GM18868 (cell line): ENCODE data around the gene MKNK2.
A peak's percentile ranks its signal among the peaks of the same experiment; 100 is the strongest.
"Not testable (repeated sequence)": the region's sequence is repeated elsewhere in the genome, so short reads cannot be mapped to it uniquely, and the experiment has no call there.

Source experiments
- ATAC-seq: cut with Tn5 transposase; IDR thresholded peaks from one replicate; pipeline ENCODE4 v1.9.1; 2021; ENCODE audit warnings: mild to moderate bottlenecking, moderate library complexity; ENCODE audit not compliant: unreplicated experiment

Gene MKNK2

GRCh38 chr19:2050991-2051772, at the start of gene MKNK2:
MKNK2 (minus strand) TSS chr19:2051244; CDS start chr19:2050851, 393 bp downstream.
- peak; percentile 44 for ATAC-seq

DNA sequence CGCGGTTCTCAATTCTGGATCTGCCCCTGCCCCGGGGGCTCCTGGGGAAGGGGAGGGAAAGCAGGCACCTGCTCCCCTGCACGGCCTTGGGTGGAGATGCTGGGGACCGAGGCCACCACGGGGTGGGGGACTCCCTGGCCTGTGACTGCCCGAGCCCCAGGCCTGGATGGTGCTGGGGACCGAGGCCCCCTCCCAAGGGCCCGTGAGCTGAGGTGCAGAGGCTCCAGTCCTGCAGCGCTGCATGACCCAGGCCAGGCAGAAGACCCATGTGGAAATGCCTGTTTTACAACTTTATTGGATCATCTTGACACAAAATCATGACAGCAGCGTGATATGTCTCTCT, 49.6 kb upstream of the MKNK2 start:
- no peak for ATAC-seq

GRCh38 chr19:2099937-2100718, 49.1 kb upstream of the MKNK2 start:
- ATAC-seq: no peak

- no peak for ATAC-seq
These were observed 48.0 kb upstream of the MKNK2 start for GRCh38 chr19:2099054-2099501.

DNA sequence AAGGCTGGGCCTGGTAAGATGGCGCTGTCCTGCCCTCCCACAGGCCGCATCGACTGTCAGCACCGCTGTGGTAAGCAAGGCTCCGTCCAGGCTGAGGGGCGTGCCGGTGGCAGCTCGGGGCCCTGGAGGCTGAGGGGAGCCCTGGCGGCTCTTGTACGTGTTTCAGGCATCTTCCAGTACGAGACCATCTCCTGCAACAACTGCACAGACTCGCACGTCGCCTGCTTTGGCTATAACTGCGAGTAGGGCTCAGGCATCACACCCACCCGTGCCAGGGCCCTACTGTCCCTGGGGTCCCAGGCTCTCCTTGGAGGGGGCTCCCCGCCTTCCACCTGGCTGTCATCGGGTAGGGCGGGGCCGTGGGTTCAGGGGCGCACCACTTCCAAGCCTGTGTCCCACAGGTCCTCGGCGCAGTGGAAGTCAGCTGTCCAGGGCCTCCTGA, 46.9 kb upstream of the MKNK2 start:
- no peak for ATAC-seq

DNA sequence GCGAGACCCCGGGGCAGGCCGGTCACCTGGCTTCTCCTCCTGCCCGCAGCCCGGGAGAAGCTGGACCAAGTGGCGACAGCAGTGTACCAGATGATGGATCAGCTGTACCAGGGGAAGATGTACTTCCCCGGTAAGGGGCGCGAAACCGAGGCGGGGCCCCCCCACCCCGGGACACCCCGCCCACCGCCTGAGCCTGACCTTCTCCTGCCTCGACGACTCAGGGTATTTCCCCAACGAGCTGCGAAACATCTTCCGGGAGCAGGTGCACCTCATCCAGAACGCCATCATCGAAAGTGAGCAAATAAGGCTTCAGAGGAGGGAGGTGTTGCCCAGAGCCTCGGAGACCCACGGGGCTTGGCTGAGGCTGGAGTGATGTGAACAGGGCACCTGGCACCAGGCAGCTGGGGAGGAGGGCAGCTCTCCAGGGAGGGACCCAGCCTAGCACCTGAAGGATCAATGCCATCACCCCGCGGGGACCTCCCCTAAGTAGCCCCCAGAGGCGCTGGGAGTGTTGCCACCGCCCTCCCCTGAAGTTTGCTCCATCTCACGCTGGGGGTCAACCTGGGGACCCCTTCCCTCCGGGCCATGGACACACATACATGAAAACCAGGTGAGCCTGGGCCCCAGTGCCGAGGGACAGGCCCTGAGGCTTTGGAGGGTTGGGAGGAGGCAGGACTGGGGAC, 46.3 kb upstream of the MKNK2 start:
- ATAC-seq: no peak

- peak; percentile 68 for ATAC-seq
These were observed 45.6 kb upstream of the MKNK2 start, which contains the start of gene IZUMO4 for GRCh38 chr19:2096480-2097202. IZUMO4 (plus strand) TSS chr19:2096915; CDS start chr19:2096946, 31 bp downstream.

- peak; percentile 31 for ATAC-seq
These were observed 45.0 kb upstream of the MKNK2 start, which contains the start of gene MOB3A for GRCh38 chr19:2096034-2096479. MOB3A (minus strand) TSS chr19:2096326; CDS start chr19:2078560, 17,766 bp downstream.

DNA sequence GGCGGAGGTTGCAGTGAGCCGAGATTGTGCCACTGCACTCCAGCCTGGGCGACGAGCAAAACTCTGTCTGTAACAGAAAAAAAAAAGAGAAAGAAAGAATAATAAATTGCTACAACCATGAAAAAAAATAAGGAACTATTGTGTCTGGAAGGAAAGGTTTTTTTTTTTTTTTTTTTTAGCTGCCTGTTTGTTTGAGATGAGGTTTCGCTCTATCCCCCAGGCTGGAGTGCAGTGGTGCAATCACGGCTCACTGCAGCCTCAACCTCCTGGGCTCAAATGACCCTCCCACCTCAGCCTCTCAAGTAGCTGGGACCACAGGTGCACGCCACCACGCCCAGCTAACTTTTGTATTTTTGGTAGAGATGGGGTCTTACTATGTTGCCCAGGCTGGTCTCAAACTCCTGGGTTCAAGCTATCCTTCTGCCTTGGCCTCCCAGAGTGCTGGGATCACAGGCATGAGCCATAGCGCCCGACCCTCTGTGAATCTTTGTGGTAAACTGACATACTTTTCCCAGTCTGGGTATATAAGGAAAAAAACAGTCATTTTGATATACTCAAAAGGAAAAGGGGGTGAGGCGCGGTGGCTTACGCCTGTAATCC, 41.0 kb upstream of the MKNK2 start:
- ATAC-seq: not testable (repeated sequence)

DNA sequence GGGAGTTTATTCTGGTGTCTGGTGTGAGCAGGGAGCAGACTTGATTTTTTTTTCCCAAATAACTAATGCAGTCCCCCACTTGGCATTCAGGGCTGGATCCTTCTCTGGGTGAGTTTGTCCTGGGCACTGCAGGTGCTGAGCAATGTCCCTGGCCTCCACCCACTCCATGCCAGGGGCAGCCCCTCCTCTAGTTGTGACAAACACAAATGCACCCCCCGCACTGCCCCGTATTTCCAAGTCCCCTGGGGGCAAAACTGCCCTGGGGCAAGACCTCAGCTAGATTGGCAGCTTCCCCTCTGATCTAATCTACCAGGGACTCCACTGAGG, 38.6 kb upstream of the MKNK2 start:
- ATAC-seq: no peak

DNA sequence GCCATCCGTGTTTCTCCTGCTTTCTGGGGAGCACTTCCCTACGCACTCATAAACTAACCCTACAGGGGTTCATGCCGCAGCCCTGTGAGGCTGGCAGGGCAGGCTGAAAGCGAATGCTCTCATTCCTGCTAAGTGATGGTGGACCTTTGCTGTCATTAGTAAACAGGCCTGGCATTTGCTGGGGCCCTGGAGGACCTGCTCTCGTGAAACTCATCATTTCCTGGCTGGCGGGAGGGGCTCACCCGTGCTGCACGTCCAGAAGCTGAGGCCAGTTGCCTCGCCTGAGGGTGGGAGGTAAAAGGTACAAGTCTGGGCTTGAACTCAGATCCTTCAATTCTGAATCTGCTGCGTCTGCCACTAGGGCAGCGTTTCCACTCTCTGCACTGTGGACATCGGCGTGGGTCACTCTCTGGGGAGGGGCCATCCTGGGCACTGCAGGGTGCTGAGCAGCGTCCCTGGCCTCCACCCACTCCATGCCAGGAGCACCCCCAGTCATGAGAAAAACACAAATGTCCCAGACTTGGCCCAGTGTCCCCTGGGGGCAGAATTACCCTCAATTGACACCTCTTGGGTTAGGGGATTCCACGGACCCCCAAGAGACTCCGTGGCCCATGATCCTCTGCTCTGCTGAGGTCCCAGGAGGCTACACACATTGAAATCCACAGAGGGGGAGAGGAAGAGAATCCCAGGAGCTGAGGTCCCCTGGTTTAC, 38.1 kb upstream of the MKNK2 start:
- no peak for ATAC-seq

- no peak for ATAC-seq
These were observed 36.6 kb upstream of the MKNK2 start for GRCh38 chr19:2087621-2088100.

DNA sequence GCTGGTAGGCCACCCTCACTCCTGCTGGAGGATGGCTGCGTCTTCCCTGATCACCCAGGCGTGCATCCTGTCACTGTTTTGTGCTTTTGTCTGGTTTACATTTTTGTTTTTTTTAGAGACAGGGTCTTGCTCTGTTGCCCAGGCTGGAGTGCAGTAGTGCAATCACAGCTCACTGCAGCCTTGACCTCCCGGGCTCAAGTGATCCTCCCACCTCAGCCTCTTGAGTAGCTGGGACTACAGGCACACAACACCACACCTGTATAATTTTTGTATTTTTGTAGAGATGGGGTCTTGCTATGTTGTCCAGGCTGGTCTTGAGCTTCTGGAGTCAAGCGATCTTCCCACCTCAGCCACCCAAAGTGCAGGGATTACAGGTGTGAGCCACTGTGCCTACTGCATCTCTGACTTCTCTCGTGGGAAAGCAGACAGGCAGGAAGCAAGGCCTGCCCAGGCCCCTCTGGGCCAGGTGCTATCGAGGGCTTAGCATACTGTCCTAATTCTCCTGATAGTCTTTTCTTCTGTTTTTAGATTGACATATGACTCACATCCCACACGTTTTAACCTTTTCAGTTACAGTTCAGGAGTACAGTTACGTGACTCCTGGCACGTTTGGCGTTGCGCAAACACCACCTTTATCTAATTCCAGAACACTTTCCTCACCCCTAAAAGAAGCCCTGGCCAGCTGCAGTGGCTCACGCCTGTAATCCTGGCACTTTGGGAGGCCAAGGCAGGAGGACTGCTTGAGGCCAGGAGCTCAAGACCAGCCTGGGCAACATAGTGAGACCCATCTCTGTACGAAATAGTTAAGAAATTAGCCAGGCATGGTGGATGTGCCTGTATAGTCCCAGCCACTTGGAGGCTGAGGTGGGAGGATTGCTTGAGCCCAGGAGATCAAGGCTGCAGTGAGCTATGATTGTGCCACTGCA, 35.9 kb upstream of the MKNK2 start:
- peak; percentile 20 for ATAC-seq

DNA sequence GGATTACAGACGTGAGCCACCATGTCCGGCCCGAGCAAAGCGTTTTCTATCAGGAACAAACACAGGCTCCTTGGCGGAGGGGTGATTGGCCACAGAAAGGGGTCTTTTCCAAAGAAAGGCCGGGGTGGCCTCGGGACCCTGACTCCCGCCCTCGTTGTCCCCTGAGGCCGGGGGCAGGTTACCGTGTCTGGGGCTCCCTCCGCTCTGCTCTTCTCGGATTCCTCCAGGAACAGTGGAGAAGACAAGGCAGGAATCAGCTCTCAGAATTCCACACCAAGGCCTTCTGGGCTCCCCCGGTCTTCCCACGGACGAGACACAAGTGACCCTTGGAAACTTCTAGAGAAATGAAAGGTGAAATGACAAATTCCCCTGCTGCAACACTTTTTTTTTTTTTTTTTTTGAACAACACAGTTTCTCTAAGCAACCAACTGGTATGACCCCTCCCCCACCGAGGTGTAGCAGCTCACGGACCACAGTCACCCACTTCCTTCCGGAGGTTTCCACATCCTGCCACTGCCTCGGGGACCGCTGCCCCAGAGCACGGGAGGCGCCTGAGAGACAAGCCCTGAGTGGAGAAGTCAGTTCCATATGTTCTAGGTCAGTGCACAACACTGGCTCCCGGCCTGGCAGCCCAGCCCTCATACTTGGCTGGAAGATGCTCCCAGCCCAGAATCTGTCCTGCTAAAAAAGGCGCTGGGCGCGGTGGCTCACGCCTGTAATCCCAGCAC, 34.1 kb upstream of the MKNK2 start:
- ATAC-seq: peak; percentile 31

GRCh38 chr19:2083174-2083854, 32.3 kb upstream of the MKNK2 start:
- no peak for ATAC-seq

GRCh38 chr19:2081873-2082810, 31.1 kb upstream of the MKNK2 start:
- ATAC-seq: no peak
